NCI-H146 (cell line): Measurements from ENCODE around the gene TCF25.
"Not testable (repeated sequence)": the region's sequence is repeated elsewhere in the genome, so short reads cannot be mapped to it uniquely, and the experiment has no call there.

ENCODE experiments used
- DNase-seq: peaks from one replicate; lab custom pipeline; 2025; lab: John Stamatoyannopoulos, UW

The TCF25 gene

GRCh38 chr16:89873109-89873971, at the start of gene TCF25:
Gene TCF25 (plus strand): TSS chr16:89873592. CDS start chr16:89873668, 76 bp downstream.
- DNase-seq: peak; percentile 80

GRCh38 chr16:89823824-89824148, 49.6 kb upstream of the TCF25 start:
- DNase-seq: not testable (repeated sequence)

GRCh38 chr16:89826531-89827382, 46.6 kb upstream of the TCF25 start:
- no peak for DNase-seq

- peak; percentile 61 for DNase-seq
Measured at GRCh38 chr16:89827383-89828198, 45.8 kb upstream of the TCF25 start.

GRCh38 chr16:89828199-89828869, 45.1 kb upstream of the TCF25 start, which contains the start of gene SPIRE2:
Gene SPIRE2 (plus strand): TSS chr16:89828475. CDS start chr16:89828551, 76 bp downstream.
- DNase-seq: peak; percentile 64

GRCh38 chr16:89828870-89829629, 44.3 kb upstream of the TCF25 start:
- DNase-seq: peak; percentile 34

GRCh38 chr16:89829630-89830437, 43.6 kb upstream of the TCF25 start:
- no peak for DNase-seq

- no peak for DNase-seq
Measured at GRCh38 chr16:89831810-89832328, 41.5 kb upstream of the TCF25 start.

GRCh38 chr16:89833664-89834363, 39.6 kb upstream of the TCF25 start:
- DNase-seq: not testable (repeated sequence)

- DNase-seq: not testable (repeated sequence)
Measured at GRCh38 chr16:89834813-89835363, 38.5 kb upstream of the TCF25 start.

- not testable (repeated sequence) for DNase-seq
Measured at GRCh38 chr16:89836484-89836883, 36.9 kb upstream of the TCF25 start.

GRCh38 chr16:89837014-89837546, 36.3 kb upstream of the TCF25 start:
- no peak for DNase-seq

GRCh38 chr16:89841275-89841674, 32.1 kb upstream of the TCF25 start:
- no peak for DNase-seq

GRCh38 chr16:89842471-89843408, 30.7 kb upstream of the TCF25 start:
- no peak for DNase-seq

- no peak for DNase-seq
Measured at GRCh38 chr16:89843409-89844350, 29.7 kb upstream of the TCF25 start.

- no peak for DNase-seq
Measured at GRCh38 chr16:89844739-89845339, 28.6 kb upstream of the TCF25 start.
